Cerebellar nuclear complex (tissue), 1 donor: ENCODE results near the gene NPBWR2.
"Not testable (repeated sequence)": the region's sequence is repeated elsewhere in the genome, so short reads cannot be mapped to it uniquely, and the experiment has no call there.

ENCODE experiments used
- DNase-seq, 2 experiments: peaks; one replicate each; lab custom pipeline; 2025; lab: John Stamatoyannopoulos, UW

The NPBWR2 gene

GRCh38 chr20:64144144-64144912 is 37.0 kb upstream of the NPBWR2 start:
- no peak for DNase-seq

- no peak for DNase-seq
Observed at GRCh38 chr20:64143018-64143801, 35.8 kb upstream of the NPBWR2 start.

- no peak for DNase-seq
Observed at GRCh38 chr20:64142590-64142989, 35.2 kb upstream of the NPBWR2 start.

GRCh38 chr20:64140956-64141355 is 33.6 kb upstream of the NPBWR2 start:
- DNase-seq = no peak

GRCh38 chr20:64140061-64140931 is 32.9 kb upstream of the NPBWR2 start:
- DNase-seq = no peak

- no peak for DNase-seq
Observed at GRCh38 chr20:64139199-64140060, 32.1 kb upstream of the NPBWR2 start.

GRCh38 chr20:64138276-64138815 is 31.0 kb upstream of the NPBWR2 start:
- no peak for DNase-seq

- DNase-seq = no peak
Observed at GRCh38 chr20:64137598-64138031, 30.2 kb upstream of the NPBWR2 start.

- no peak for DNase-seq
Observed at GRCh38 chr20:64136004-64136710, 28.8 kb upstream of the NPBWR2 start.

- not testable (repeated sequence) for DNase-seq
Observed at GRCh38 chr20:64134744-64135143, 27.4 kb upstream of the NPBWR2 start.

- no peak for DNase-seq
Observed at GRCh38 chr20:64133951-64134407, 26.6 kb upstream of the NPBWR2 start.

GRCh38 chr20:64131406-64131805 is 24.0 kb upstream of the NPBWR2 start:
- DNase-seq = no peak

GRCh38 chr20:64130876-64131275 is 23.5 kb upstream of the NPBWR2 start:
- DNase-seq = no peak

- DNase-seq = no peak
Observed at GRCh38 chr20:64130271-64130670, 22.9 kb upstream of the NPBWR2 start.

GRCh38 chr20:64129146-64129782 is 21.9 kb upstream of the NPBWR2 start:
- DNase-seq = no peak

GRCh38 chr20:64123517-64123916 is 16.2 kb upstream of the NPBWR2 start:
- DNase-seq = not testable (repeated sequence)

GRCh38 chr20:64122927-64123326 is 15.6 kb upstream of the NPBWR2 start:
- DNase-seq = not testable (repeated sequence)

GRCh38 chr20:64121586-64121985 is 14.2 kb upstream of the NPBWR2 start:
- DNase-seq = no peak

GRCh38 chr20:64119681-64120341 is 12.4 kb upstream of the NPBWR2 start:
- DNase-seq = no peak
